Measurements from ENCODE around the gene NECTIN1.

- no peak for TF ChIP-seq EZH2 (IDR thresholded peaks at IDR 0.05; ENCODE audit: borderline replicate concordance, low read length)
- TF ChIP-seq, protein P1, sequence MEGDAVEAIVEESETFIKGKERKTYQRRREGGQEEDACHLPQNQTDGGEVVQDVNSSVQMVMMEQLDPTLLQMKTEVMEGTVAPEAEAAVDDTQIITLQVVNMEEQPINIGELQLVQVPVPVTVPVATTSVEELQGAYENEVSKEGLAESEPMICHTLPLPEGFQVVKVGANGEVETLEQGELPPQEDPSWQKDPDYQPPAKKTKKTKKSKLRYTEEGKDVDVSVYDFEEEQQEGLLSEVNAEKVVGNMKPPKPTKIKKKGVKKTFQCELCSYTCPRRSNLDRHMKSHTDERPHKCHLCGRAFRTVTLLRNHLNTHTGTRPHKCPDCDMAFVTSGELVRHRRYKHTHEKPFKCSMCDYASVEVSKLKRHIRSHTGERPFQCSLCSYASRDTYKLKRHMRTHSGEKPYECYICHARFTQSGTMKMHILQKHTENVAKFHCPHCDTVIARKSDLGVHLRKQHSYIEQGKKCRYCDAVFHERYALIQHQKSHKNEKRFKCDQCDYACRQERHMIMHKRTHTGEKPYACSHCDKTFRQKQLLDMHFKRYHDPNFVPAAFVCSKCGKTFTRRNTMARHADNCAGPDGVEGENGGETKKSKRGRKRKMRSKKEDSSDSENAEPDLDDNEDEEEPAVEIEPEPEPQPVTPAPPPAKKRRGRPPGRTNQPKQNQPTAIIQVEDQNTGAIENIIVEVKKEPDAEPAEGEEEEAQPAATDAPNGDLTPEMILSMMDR (conservative IDR thresholded peaks at IDR 0.05 in 1 of 2, IDR thresholded peaks at IDR 0.05 in 1 of 2; ENCODE audit: extremely low read depth in 1 of 2, insufficient read depth in 1 of 2, low read depth in 1 of 2, low read length in 2 of 2), result no peak
Measured at GRCh38 chr11:119696378-119697222, 32.4 kb downstream of the NECTIN1 start.
